KMS-11 (cell line): ENCODE measurements around the gene PSMA7.

ENCODE experiments used
- H2AFZ ChIP-seq: fragments of 200-600 bp; sonication (generic); 2 replicates; pipeline ENCODE4 v1.6.1; 2016; ENCODE audit warnings: antibody characterized with exemption, mixed run types, low read depth
- H3K27ac ChIP-seq: fragments of 200-600 bp; sonication (generic); 2 replicates; pipeline ENCODE4 v1.6.1; 2016; ENCODE audit warnings: mild to moderate bottlenecking, mixed run types
- H3K27me3 ChIP-seq: fragments of 200-600 bp; sonication (generic); 2 replicates; pipeline ENCODE4 v1.6.1; 2017; ENCODE audit warnings: mild to moderate bottlenecking, low read depth, mixed run types, moderate library complexity; ENCODE audit not compliant: insufficient read depth
- H3K36me3 ChIP-seq: fragments of 200-600 bp; sonication (generic); 2 replicates; pipeline ENCODE4 v1.6.1; 2017; ENCODE audit warnings: mild to moderate bottlenecking, mixed run types; ENCODE audit not compliant: insufficient read depth
- H3K4me1 ChIP-seq: fragments of 200-600 bp; sonication (generic); 2 replicates; pipeline ENCODE4 v1.6.1; 2016; ENCODE audit warnings: mild to moderate bottlenecking, low read depth, mixed run types; ENCODE audit not compliant: poor library complexity, severe bottlenecking
- H3K4me2 ChIP-seq: fragments of 200-600 bp; sonication (generic); 2 replicates; pipeline ENCODE4 v1.7.0; 2016; ENCODE audit warnings: mild to moderate bottlenecking, mixed run types
- H3K4me3 ChIP-seq: fragments of 200-600 bp; sonication (generic); IDR thresholded peaks from 2 replicates; pipeline ENCODE4 v1.6.1; 2017; ENCODE audit warnings: low read depth, low read length, mixed read lengths; ENCODE audit not compliant: insufficient read depth
- H3K79me2 ChIP-seq: fragments of 200-600 bp; sonication (generic); 2 replicates; pipeline ENCODE4 v1.6.1; 2016; ENCODE audit warnings: low read depth, mixed run types; ENCODE audit not compliant: insufficient read depth
- H3K9ac ChIP-seq: fragments of 200-600 bp; sonication (generic); 2 replicates; pipeline ENCODE4 v1.6.1; 2016; ENCODE audit warnings: mild to moderate bottlenecking, mixed run types
- H4K20me1 ChIP-seq: fragments of 200-600 bp; sonication (generic); 2 replicates; pipeline ENCODE4 v1.6.1; 2016; ENCODE audit warnings: mild to moderate bottlenecking, mixed run types; ENCODE audit not compliant: insufficient read depth
- CTCF ChIP-seq: fragments of 200-600 bp; sonication (generic); conservative IDR thresholded peaks from 2 replicates; pipeline ENCODE4 v1.6.1; 2017; ENCODE audit warnings: low read depth, mild to moderate bottlenecking, antibody characterized with exemption, low read length, moderate library complexity, mixed read lengths

Gene PSMA7

DNA sequence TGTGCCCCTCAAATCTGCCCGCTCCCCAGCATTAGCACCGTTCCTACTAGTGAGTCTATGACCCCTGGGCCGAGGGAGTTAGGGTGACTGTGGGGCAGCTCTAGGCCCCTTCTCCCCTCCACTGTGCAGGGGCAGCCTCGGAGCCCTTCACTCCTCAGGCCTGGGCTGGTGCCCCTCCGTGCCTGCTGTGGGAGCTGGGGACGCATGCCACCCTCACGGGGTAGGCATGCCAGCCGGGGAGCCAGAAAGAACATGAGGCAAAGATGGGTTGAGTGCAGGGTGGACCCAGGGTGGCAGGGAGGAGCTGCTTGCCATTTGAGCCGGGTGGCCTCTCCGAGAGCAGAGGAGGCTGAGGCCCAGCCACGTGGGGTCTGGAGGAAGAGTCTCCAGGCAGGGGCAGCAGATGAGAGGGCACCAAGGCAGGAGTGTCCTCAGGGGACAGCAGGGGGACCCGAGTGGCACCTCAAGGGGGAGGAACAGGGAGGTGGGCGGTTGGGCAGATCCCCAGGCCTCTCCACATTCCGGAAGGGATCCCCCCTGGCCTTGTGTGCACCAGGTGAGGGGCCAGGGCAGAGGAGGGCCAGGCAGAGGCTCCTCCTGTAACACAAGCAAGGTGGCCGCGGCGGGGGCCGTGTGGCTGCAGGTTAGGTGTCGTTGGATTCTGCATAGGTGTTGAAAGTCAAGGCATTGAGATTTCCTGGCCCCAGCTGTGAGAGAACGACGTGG lies 39.5 kb downstream of the PSMA7 start:
- TF ChIP-seq CTCF = no peak
- no peak overlapping the region for H3K4me2 ChIP-seq
- no peaks in the 10 kb centered on the region for H4K20me1 ChIP-seq
- peaks cover 79% of the 10 kb centered on the region for H3K27me3 ChIP-seq
- no peak overlapping the region for H3K9ac ChIP-seq
- H3K36me3 ChIP-seq = no peaks in the 10 kb centered on the region
- H3K4me1 ChIP-seq = no peaks in the 10 kb centered on the region
- H3K27ac ChIP-seq = no peak overlapping the region
- H3K79me2 ChIP-seq = no peaks in the 10 kb centered on the region
- no peak overlapping the region for H2AFZ ChIP-seq
- no peak overlapping the region for H3K4me3 ChIP-seq

DNA sequence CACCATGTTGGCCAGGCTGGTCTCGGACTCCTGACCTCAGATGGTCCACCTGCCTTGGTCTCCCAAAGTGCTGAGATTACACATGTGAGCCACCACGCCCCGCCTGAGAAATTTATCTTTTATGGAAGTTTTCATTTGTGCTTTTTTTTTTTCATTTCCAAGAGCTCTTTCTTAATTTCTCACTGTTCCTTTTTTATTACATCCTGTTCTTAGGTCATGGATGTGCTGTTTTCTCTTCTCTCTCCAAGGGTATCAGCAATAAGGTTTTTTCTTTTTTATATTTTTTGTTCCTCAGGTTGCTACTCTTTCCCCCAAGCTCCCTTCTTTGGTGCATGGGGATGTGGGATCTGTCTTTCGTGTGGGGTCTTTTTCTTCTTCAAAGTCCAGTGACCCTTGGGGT lies 42.1 kb downstream of the PSMA7 start:
- peaks cover 71% of the 10 kb centered on the region for H3K27me3 ChIP-seq
- H3K9ac ChIP-seq = no peak overlapping the region

GRCh38 chr20:62097881-62098407 lies 45.2 kb downstream of the PSMA7 start:
- H3K27me3 ChIP-seq = peaks cover 60% of the 10 kb centered on the region
- TF ChIP-seq CTCF = no peak

More for the DNA sequence above, 42.1 kb downstream of the PSMA7 start:
- Histone ChIP-seq H3K4me1 (no peaks in the 10 kb centered on the region), H2AFZ (no peak overlapping the region), H3K4me2 (no peak overlapping the region), H3K4me3 (no peak overlapping the region), H3K79me2 (no peaks in the 10 kb centered on the region), H4K20me1 (no peaks in the 10 kb centered on the region), H3K27ac (no peak overlapping the region), H3K36me3 (no peaks in the 10 kb centered on the region)
- TF ChIP-seq CTCF = no peak

DNA sequence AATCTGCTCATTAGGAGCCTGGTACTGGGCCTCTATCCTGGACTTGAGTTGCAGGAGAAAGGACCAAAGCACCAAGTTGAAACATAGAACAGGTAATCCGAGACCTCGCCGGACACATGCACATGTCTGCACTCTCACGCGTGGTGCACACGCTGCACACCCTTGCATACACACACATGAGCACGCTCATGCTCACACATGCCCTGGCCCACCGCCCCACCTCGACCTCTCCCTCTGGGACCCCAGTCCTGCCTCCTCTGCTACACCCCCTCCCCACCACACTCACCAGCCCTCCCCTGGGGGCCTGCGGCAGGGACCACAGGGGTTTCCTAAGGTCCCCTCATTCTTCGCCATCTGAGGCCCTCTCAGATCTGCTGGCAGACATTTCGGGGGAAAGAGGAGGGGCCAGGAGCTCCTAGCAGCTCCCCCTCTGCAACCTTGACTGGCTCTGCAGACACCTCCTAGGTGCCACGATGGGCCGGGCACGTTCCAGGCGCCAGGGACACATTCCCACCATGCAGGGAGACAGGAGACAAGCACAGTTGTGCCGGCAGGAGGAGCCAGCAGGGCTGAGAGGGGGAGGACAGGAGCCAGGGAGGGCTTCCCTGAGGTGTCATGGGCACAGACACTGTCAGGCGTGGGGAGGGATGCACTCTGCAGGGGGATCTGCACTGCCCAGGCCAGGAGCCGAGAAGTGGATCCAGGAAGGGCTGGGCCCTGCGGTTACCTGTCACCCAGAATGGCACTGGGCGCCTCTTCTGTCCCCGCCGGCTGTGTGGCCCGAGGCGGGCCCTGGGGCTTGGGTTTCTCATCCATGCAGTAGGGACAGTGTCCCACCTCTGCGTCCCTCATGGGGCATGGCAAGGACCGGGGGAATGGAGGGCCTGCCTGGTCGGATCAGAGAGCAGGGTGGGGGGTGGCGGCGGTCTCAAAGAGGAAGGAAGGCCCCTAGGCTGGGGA lies 46.5 kb downstream of the PSMA7 start:
- Histone ChIP-seq H2AFZ (no peak overlapping the region), H4K20me1 (no peaks in the 10 kb centered on the region), H3K4me2 (no peak overlapping the region), H3K27me3 (peaks cover 62% of the 10 kb centered on the region), H3K27ac (no peak overlapping the region), H3K9ac (no peak overlapping the region), H3K4me3 (no peak overlapping the region), H3K79me2 (no peaks in the 10 kb centered on the region), H3K36me3 (no peaks in the 10 kb centered on the region), H3K4me1 (no peaks in the 10 kb centered on the region)
- TF ChIP-seq CTCF = no peak

More at GRCh38 chr20:62097881-62098407, 45.2 kb downstream of the PSMA7 start:
- Histone ChIP-seq H4K20me1 (no peaks in the 10 kb centered on the region), H3K4me1 (no peaks in the 10 kb centered on the region), H3K36me3 (no peaks in the 10 kb centered on the region), H3K27ac (no peak overlapping the region), H2AFZ (no peak overlapping the region), H3K4me2 (no peak overlapping the region), H3K9ac (no peak overlapping the region), H3K79me2 (no peaks in the 10 kb centered on the region), H3K4me3 (no peak overlapping the region)
